Endothelial cell of umbilical vein (primary cell): ENCODE data around the gene ZNF600.

Source experiments
- EZH2 ChIP-seq: IDR thresholded peaks from 2 replicates; pipeline ENCODE4 v1.6.1; 2012; ENCODE audit warnings: borderline replicate concordance, low read depth, mild to moderate bottlenecking, moderate library complexity, low read length, inconsistent platforms; ENCODE audit not compliant: severe bottlenecking
- JUN ChIP-seq: IDR thresholded peaks from 2 replicates; pipeline ENCODE4 v1.6.1; 2011; ENCODE audit warnings: borderline replicate concordance, low read depth; ENCODE audit not compliant: insufficient read length, insufficient read depth
- POLR2A ChIP-seq: IDR thresholded peaks from 2 replicates; pipeline ENCODE4 v1.6.1; 2012; ENCODE audit warnings: low read depth, mild to moderate bottlenecking, control low read depth, low read length
- POLR2AphosphoS5 ChIP-seq: IDR thresholded peaks from 2 replicates; pipeline ENCODE4 v1.6.1; 2012; ENCODE audit warnings: low read depth, mild to moderate bottlenecking, control low read depth, low read length, moderate library complexity; ENCODE audit not compliant: insufficient read depth
- TF ChIP-seq, protein P1 (sequence below), 2 donors: IDR thresholded peaks; 1 replicate in 1 of 2; 2 replicates in 1 of 2; pipeline ENCODE4 v1.5.1; 2011; ENCODE audit warnings: low read length in 2 of 2, mild to moderate bottlenecking in 2 of 2, moderate library complexity in 2 of 2, control low read depth in 1 of 2, inconsistent platforms in 1 of 2, low read depth in 1 of 2; ENCODE audit not compliant: insufficient read depth in 1 of 2; ENCODE audit errors: extremely low read depth in 1 of 2
- TF ChIP-seq, protein P2 (sequence below): IDR thresholded peaks from 2 replicates; pipeline ENCODE4 v1.6.1; 2011; ENCODE audit not compliant: insufficient read depth, insufficient read length

DNA sequence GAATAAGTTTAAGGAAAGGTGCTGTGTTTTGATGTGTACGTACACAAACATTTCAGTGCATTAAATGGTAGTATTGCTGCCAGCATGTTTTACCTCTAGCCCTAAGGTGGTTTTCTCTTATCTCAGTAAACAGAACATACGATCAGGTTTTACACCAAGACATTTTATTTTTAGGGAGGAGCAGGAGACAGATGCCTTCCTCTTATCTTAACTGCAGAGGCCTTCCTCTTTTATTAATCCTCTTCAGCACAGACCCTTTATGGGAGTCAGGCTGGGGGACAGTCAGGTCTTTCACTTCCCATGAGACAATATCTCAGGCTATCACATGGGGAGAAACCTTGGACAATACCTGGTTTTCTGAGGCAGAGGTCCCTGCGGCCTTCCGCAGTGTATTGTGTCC, 36.8 kb downstream of the ZNF600 start:
- TF ChIP-seq, protein P1, sequence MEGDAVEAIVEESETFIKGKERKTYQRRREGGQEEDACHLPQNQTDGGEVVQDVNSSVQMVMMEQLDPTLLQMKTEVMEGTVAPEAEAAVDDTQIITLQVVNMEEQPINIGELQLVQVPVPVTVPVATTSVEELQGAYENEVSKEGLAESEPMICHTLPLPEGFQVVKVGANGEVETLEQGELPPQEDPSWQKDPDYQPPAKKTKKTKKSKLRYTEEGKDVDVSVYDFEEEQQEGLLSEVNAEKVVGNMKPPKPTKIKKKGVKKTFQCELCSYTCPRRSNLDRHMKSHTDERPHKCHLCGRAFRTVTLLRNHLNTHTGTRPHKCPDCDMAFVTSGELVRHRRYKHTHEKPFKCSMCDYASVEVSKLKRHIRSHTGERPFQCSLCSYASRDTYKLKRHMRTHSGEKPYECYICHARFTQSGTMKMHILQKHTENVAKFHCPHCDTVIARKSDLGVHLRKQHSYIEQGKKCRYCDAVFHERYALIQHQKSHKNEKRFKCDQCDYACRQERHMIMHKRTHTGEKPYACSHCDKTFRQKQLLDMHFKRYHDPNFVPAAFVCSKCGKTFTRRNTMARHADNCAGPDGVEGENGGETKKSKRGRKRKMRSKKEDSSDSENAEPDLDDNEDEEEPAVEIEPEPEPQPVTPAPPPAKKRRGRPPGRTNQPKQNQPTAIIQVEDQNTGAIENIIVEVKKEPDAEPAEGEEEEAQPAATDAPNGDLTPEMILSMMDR (IDR thresholded peaks at IDR 0.05; ENCODE audit: extremely low read depth in 1 of 2, insufficient read depth in 1 of 2, low read depth in 1 of 2, low read length in 2 of 2): no peak
- TF ChIP-seq EZH2 (no peak), POLR2A (no peak), POLR2AphosphoS5 (no peak), JUN (no peak)
- TF ChIP-seq, protein P2, sequence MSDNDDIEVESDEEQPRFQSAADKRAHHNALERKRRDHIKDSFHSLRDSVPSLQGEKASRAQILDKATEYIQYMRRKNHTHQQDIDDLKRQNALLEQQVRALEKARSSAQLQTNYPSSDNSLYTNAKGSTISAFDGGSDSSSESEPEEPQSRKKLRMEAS: no peak
